GM12892 (cell line): ENCODE results near the gene CCDC149.

Experiments
- DNase-seq: peaks from one replicate; pipeline ENCODE4 v3.0.0; 2011; ENCODE audit not compliant: insufficient read length
- FAIRE-seq: peaks from 2 replicates; lab custom pipeline; 2011; peaks lifted over from hg19 to GRCh38; lab: Jason Lieb, UNC
- POLR2A ChIP-seq: IDR thresholded peaks from 2 replicates; pipeline ENCODE4 v1.6.1; 2011; ENCODE audit warnings: low read depth, low read length, control low read depth
- POLR2AphosphoS5 ChIP-seq: IDR thresholded peaks from 2 replicates; pipeline ENCODE4 v1.6.1; 2011; ENCODE audit warnings: low read depth, low read length, control low read depth
- TAF1 ChIP-seq: IDR thresholded peaks from 2 replicates; pipeline ENCODE4 v1.6.1; 2011; ENCODE audit warnings: low read depth, mild to moderate bottlenecking, control low read depth, low read length, borderline replicate concordance

CCDC149 gene

DNA sequence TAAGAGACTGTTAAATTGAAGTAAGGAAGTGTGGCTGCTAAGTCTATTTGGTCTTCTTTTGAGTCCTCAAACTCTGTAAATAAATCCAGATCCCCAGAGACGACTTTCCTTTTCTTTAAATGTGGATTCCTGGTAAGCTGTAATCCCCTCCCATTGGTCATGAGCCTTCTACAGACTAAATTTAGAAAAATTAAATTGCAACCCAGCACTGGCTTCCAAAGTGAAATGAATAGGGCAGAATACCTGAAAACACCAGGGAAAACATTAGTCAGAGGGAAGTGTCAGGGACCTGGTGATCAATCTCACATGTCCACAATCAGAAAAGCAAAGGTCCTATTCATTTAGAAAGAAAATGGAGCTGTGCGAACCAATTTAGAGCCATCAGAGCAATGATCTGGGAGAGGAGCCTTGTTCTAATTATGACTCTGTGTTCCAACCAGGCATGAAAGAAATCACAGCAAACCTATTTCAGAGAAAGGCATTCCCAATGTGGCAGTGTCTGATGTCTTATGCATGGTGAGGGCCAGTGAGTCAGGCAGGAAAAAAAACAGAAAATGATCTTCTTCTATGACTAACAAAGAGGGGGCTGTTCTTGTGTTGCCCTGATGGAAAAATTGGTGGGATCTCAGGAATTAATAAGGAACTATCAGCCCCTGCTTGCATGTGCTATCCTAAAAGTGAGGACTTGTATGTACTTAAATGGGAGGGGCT is 19.8 kb upstream of the CCDC149 start:
- TF ChIP-seq TAF1 (no peak), POLR2A (no peak), POLR2AphosphoS5 (no peak)
- DNase-seq: no peak
- no peak for FAIRE-seq

DNA sequence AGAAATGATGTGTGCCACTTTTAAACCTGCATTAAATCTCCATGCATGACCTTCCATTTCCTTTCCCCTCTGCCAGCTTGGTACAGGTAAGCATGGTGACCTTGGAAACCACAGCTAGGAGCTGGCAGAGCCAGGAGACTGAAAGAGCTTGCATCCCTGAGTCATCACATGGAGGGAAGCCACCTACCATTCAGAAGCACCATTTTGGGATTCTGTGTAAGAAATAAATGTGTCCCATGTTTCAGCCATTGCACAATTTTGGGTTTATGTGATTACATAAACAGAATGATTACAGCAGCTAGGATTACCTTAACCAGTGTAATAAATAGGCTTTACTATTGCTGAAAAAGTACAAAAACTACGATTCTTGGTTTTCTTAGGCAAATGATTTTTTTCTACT is 17.3 kb upstream of the CCDC149 start:
- no peak for DNase-seq
- FAIRE-seq: no peak

DNA sequence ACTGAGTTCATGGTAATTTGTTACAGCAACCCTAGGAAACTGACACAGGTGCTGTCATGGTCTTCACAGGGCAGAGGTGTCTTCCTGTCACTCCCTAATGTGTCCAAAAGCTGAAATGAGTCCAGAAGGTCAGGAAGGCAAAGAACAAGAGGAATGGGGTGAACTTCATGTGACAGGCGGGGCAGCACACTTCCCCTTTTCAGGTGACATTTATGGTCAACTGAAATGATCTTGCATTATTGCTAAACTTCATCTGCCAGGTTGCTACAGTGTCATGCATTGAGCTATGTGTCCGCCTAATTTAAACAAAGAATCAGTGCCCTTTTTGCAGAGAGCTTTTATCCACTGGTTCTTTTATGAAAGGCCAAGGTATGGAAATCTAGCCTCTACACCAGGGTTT is 15.9 kb upstream of the CCDC149 start:
- DNase-seq (no peak), FAIRE-seq (no peak)
- TF ChIP-seq POLR2AphosphoS5 (no peak), POLR2A (no peak), TAF1 (no peak)

More for the DNA sequence above, 17.3 kb upstream of the CCDC149 start:
- TF ChIP-seq TAF1 (no peak), POLR2AphosphoS5 (no peak)

GRCh38 chr4:24927049-24927448 is 14.2 kb upstream of the CCDC149 start:
- TF ChIP-seq POLR2A (no peak), TAF1 (no peak), POLR2AphosphoS5 (no peak)
- DNase-seq (no peak), FAIRE-seq (no peak)

- TF ChIP-seq POLR2AphosphoS5: no peak
- no peak for DNase-seq
- FAIRE-seq: no peak
Observed at GRCh38 chr4:24924309-24924781, 11.5 kb upstream of the CCDC149 start.

GRCh38 chr4:24923550-24923949 is 10.7 kb upstream of the CCDC149 start:
- TF ChIP-seq POLR2AphosphoS5: no peak
- FAIRE-seq (no peak), DNase-seq (no peak)

DNA sequence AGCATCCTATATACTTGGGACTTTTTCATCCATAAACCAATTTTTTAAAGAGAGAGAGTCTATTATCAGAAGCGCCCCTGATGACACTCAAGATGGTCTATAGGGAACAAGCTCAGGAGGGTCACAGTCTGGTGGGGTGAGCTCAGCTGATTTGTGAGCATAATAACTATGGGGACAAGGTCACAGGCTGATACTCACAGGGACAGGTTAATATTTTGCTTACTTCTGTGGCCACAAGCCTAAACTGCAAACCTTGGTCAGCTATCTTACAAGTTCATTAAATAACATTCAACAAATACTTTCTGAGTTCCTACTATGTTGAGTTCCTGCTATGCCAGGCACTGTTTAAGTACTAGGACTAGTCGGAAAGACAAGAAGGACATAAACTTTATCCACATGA is 10.2 kb upstream of the CCDC149 start:
- no peak for DNase-seq
- no peak for FAIRE-seq
- no peak for TF ChIP-seq POLR2AphosphoS5
- no peak for TF ChIP-seq POLR2A
- no peak for TF ChIP-seq TAF1

- TF ChIP-seq POLR2A: no peak
- FAIRE-seq (no peak), DNase-seq (no peak)
Observed at GRCh38 chr4:24922416-24922815, 9.6 kb upstream of the CCDC149 start.

DNA sequence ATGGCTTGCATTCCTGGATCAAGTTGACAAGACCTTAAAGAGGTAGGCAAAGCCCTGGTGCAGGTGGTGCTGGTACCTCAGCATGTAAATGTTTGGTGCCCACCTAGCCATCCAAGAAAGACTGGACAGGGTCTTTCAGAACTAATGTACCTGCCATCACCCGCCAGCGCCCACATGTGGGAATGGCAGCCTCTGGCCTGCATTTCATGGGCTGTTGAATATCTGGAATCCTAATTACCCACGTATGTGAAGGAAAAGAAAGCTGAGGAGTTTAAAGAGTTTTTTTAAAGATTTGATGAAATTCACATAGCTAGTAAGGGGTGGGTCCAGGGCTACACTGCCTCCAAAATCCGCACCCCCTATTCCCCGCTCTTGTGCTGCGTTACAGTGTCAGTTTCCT is 8.6 kb upstream of the CCDC149 start:
- FAIRE-seq (no peak), DNase-seq (no peak)
- no peak for TF ChIP-seq POLR2AphosphoS5
- no peak for TF ChIP-seq TAF1
- TF ChIP-seq POLR2A: no peak

- TF ChIP-seq POLR2A: no peak
- no peak for TF ChIP-seq TAF1
- no peak for TF ChIP-seq POLR2AphosphoS5
Observed at GRCh38 chr4:24920008-24920407, 7.2 kb upstream of the CCDC149 start.

DNA sequence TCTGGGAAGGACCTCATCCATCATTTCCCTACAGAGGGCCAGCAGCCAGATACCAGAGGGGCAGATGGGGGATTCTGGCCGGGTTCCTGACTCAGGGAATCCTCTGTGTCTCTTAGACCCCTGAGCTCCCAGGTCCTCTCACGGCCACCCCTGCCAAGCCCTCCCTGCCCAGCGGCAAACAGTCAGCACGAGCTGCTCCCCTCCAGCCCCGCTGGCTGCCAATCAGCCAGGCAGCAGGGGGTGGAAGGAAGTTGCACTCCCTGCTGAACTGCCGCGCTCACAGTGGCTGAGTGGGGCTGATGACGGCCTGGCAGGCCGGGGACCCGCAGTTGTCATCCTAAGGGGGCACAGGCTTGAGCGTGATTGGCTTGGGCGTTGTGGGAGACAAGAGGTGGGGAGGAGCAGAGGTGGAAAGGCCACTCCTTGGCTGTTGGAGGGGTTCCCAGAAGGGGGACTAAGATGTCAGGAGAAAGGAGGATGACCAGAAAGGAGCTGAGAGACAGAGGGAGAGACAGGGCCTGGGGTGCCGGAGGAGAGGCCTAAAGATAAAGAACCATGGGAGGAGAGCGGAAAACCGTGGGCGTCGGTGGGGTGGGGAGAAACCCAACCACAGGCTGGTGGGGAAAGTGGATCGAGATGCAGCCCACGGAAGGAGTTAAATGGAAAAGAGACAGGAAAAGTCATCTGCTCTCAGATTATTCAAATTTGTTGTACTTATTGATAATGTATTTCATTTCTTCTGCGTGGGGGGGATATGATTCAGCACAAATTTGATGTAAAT is 4.4 kb upstream of the CCDC149 start:
- TF ChIP-seq TAF1 (no peak), POLR2A (no peak), POLR2AphosphoS5 (no peak)
- no peak for DNase-seq
- no peak for FAIRE-seq

More at GRCh38 chr4:24920008-24920407, 7.2 kb upstream of the CCDC149 start:
- DNase-seq: no peak
- FAIRE-seq: no peak

GRCh38 chr4:24915121-24915922 is 2.5 kb upstream of the CCDC149 start:
- FAIRE-seq (no peak), DNase-seq (no peak)
- TF ChIP-seq POLR2AphosphoS5 (no peak), POLR2A (no peak), TAF1 (no peak)
